ENCODE measurements around the gene TSR3.

The TSR3 gene

GRCh38 chr16:1361685-1362360 is 10.1 kb upstream of the TSR3 start:
- H3K9me3 ChIP-seq (ENCODE audit: insufficient read depth, low read length) = no peaks in the 10 kb centered on the region
- no peaks in the 10 kb centered on the region for H4K20me1 ChIP-seq (ENCODE audit: low read depth, low read length)
- no peak overlapping the region for H3K9ac ChIP-seq (ENCODE audit: low read length)
- no peak overlapping the region for H3K4me2 ChIP-seq (ENCODE audit: low read depth, low read length, poor library complexity, severe bottlenecking)
- no peaks in the 10 kb centered on the region for H3K36me3 ChIP-seq (ENCODE audit: low read length)
- H3K27ac ChIP-seq (ENCODE audit: low read depth, low read length) = no peak overlapping the region
- TF ChIP-seq CTCF (IDR thresholded peaks at IDR 0.05; ENCODE audit: insufficient read depth, low read length, poor library complexity, severe bottlenecking) (no peak), EZH2phosphoT487 (conservative IDR thresholded peaks at IDR 0.05; ENCODE audit: low read length) (no peak)
- H3K9me2 ChIP-seq (replicated peaks; ENCODE audit: insufficient read depth, low read length) = no peaks in the 10 kb centered on the region
- H2AFZ ChIP-seq (ENCODE audit: low read depth, low read length, severe bottlenecking) = no peak overlapping the region
- no peak overlapping the region for H3K4me3 ChIP-seq (ENCODE audit: insufficient read depth, low read length, poor library complexity, severe bottlenecking)
- no peaks in the 10 kb centered on the region for H3K27me3 ChIP-seq (ENCODE audit: low read length)
- H3F3A ChIP-seq (ENCODE audit: insufficient read depth) = peaks cover 4% of the 10 kb centered on the region; the same call in 1 of the 2 replicates
- no peaks in the 10 kb centered on the region for H3K79me2 ChIP-seq (ENCODE audit: insufficient read depth, low read length)

GRCh38 chr16:1357906-1358566 is 6.4 kb upstream of the TSR3 start:
- H3K79me2 ChIP-seq (ENCODE audit: insufficient read depth, low read length) = peaks cover 26% of the 10 kb centered on the region
- no peaks in the 10 kb centered on the region for H3K36me3 ChIP-seq (ENCODE audit: low read length)
- no peaks in the 10 kb centered on the region for H4K20me1 ChIP-seq (ENCODE audit: low read depth, low read length)
- no peak overlapping the region for H3K4me3 ChIP-seq (ENCODE audit: insufficient read depth, low read length, poor library complexity, severe bottlenecking)
- H3K27me3 ChIP-seq (ENCODE audit: low read length) = no peaks in the 10 kb centered on the region
- H3K27ac ChIP-seq (ENCODE audit: low read depth, low read length) = no peak overlapping the region
- H3K9ac ChIP-seq (ENCODE audit: low read length) = no peak overlapping the region
- no peak overlapping the region for H3K4me2 ChIP-seq (ENCODE audit: low read depth, low read length, poor library complexity, severe bottlenecking)
- no peak for TF ChIP-seq EZH2phosphoT487 (conservative IDR thresholded peaks at IDR 0.05; ENCODE audit: low read length)
- TF ChIP-seq CTCF (IDR thresholded peaks at IDR 0.05; ENCODE audit: insufficient read depth, low read length, poor library complexity, severe bottlenecking) = no peak
- no peaks in the 10 kb centered on the region for H3K9me2 ChIP-seq (replicated peaks; ENCODE audit: insufficient read depth, low read length)
- 0 out of 2 replicates have a peak, but pooled peaks cover 4% of the 10 kb centered on the region for H3F3A ChIP-seq (ENCODE audit: insufficient read depth)
- H3K9me3 ChIP-seq (ENCODE audit: insufficient read depth, low read length) = no peaks in the 10 kb centered on the region
- H2AFZ ChIP-seq (ENCODE audit: low read depth, low read length, severe bottlenecking) = no peak overlapping the region

- no peaks in the 10 kb centered on the region for H3K9me3 ChIP-seq (ENCODE audit: insufficient read depth, low read length)
- H3K9ac ChIP-seq (ENCODE audit: low read length) = no peak overlapping the region
- H3K27me3 ChIP-seq (ENCODE audit: low read length) = no peaks in the 10 kb centered on the region
- H2AFZ ChIP-seq (ENCODE audit: low read depth, low read length, severe bottlenecking) = no peak overlapping the region
- TF ChIP-seq CTCF (IDR thresholded peaks at IDR 0.05; ENCODE audit: insufficient read depth, low read length, poor library complexity, severe bottlenecking) (no peak), EZH2phosphoT487 (conservative IDR thresholded peaks at IDR 0.05; ENCODE audit: low read length) (no peak)
- no peak overlapping the region for H3K4me2 ChIP-seq (ENCODE audit: low read depth, low read length, poor library complexity, severe bottlenecking)
- H4K20me1 ChIP-seq (ENCODE audit: low read depth, low read length) = no peaks in the 10 kb centered on the region
- H3K9me2 ChIP-seq (replicated peaks; ENCODE audit: insufficient read depth, low read length) = no peaks in the 10 kb centered on the region
- H3K4me3 ChIP-seq (ENCODE audit: insufficient read depth, low read length, poor library complexity, severe bottlenecking) = no peak overlapping the region
- no peaks in the 10 kb centered on the region for H3K36me3 ChIP-seq (ENCODE audit: low read length)
- peaks cover 37% of the 10 kb centered on the region for H3K79me2 ChIP-seq (ENCODE audit: insufficient read depth, low read length)
- 0 out of 2 replicates have a peak, but pooled peaks cover 4% of the 10 kb centered on the region for H3F3A ChIP-seq (ENCODE audit: insufficient read depth)
- H3K27ac ChIP-seq (ENCODE audit: low read depth, low read length) = no peak overlapping the region
Observed at GRCh38 chr16:1356061-1356900, 4.6 kb upstream of the TSR3 start.
